ENCODE data around the gene NFYC.

DNA sequence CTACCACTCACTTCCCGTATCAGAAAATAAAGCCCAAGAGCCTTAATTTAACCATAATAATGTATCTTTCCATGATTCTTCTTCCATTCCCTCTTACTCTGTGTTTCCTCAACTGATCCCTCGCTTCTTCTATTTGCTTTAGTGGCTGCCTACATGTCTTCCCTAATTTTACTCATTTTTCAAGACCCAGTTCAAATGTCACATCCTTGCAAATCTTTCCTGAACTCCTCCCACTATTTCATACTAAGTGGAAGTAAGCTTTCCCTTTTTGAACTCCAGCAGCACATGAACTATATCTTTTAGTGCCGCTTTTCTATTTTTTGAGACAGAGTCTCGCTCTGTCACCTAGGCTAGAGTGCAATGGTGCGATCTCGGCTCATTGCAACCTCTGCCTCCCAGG lies 3.8 kb upstream of the NFYC start:
- TF ChIP-seq, protein P1, sequence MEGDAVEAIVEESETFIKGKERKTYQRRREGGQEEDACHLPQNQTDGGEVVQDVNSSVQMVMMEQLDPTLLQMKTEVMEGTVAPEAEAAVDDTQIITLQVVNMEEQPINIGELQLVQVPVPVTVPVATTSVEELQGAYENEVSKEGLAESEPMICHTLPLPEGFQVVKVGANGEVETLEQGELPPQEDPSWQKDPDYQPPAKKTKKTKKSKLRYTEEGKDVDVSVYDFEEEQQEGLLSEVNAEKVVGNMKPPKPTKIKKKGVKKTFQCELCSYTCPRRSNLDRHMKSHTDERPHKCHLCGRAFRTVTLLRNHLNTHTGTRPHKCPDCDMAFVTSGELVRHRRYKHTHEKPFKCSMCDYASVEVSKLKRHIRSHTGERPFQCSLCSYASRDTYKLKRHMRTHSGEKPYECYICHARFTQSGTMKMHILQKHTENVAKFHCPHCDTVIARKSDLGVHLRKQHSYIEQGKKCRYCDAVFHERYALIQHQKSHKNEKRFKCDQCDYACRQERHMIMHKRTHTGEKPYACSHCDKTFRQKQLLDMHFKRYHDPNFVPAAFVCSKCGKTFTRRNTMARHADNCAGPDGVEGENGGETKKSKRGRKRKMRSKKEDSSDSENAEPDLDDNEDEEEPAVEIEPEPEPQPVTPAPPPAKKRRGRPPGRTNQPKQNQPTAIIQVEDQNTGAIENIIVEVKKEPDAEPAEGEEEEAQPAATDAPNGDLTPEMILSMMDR (IDR thresholded peaks at IDR 0.05): no peak
- TF ChIP-seq EZH2 (IDR thresholded peaks at IDR 0.05): no peak
- no peak for TF ChIP-seq EZH2phosphoT487 (IDR thresholded peaks at IDR 0.05)
